GM18519 (cell line): Measurements from ENCODE around the gene FLT1.

ENCODE experiments used
- ATAC-seq: cut with Tn5 transposase; IDR thresholded peaks from one replicate; pipeline ENCODE4 v1.9.1; 2021; ENCODE audit warnings: mild to moderate bottlenecking, moderate library complexity; ENCODE audit not compliant: unreplicated experiment, low FRiP score

Gene FLT1

GRCh38 chr13:28402057-28402381 lies 92.9 kb downstream of the FLT1 start:
- ATAC-seq = no peak

DNA sequence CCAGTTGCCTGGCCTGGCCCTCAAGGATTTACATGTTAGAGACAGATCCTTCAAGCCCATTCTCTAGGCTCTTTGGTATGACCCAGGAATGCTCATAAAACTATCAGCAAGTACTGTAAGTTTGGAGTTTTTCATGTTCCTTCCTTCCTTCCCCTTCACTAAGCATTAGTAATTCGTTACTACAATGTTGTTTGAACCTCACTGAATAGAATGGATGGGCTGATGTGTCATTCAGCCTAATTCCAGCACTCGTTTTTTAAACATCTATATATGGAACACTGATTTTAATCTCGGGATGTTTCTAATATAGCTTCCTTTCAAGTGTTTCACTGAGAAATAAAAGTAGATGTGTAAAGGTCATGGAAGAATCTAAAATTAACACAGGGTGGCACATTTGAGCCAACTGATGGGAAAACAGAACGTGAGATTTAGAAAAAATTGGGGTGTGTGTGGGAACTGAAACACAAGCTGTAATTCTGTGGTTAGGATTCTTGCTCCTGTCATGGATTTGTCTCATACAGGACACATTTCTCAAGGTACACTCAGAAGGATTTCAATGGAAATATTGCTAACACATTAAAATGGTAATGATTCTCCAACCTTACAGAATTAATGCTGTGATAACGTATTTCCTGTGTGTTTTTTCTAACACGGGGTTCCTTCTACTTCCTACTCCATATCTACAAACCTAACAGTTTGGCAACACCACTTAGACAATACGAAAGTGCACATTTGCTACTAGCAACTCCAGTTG lies 93.4 kb downstream of the FLT1 start:
- no peak for ATAC-seq

DNA sequence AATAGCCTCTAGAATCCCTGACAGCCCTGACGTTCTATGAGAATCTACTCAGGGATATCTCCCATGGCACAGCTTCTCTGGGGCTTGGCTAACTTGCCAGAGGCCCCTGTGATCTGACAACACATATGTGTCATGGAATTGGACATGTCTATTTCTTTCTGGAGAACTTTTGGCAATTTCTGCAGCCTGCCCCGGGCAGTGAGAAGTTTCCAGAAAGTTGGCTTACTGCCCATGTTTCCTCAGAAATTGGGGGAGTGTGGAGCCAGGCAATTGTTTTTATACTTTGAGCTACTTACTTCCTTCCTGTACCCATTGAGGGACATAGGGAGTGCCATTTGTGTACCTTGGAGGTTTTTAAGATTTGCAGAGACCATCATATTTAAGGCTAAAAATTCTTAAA lies 98.9 kb downstream of the FLT1 start:
- ATAC-seq = no peak

DNA sequence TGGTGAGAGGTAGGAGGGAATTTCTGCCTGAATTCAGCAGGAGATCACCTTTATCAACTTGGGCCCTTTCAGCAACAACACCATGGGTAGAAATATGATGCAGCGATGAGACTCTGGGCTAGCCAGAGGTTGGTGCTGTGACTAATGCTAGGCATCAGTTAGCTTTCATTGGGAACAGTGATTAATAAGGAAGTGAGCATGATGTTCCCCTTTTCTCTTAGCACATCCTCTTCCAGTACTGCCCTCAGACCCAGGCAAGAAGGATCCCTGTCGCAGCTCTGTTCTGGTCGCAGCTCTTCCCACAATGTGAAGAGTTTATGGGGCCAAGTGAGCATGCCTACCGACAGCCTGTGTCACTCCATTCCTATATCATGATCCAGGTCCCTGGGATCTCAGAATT lies 100.5 kb downstream of the FLT1 start:
- ATAC-seq = no peak

DNA sequence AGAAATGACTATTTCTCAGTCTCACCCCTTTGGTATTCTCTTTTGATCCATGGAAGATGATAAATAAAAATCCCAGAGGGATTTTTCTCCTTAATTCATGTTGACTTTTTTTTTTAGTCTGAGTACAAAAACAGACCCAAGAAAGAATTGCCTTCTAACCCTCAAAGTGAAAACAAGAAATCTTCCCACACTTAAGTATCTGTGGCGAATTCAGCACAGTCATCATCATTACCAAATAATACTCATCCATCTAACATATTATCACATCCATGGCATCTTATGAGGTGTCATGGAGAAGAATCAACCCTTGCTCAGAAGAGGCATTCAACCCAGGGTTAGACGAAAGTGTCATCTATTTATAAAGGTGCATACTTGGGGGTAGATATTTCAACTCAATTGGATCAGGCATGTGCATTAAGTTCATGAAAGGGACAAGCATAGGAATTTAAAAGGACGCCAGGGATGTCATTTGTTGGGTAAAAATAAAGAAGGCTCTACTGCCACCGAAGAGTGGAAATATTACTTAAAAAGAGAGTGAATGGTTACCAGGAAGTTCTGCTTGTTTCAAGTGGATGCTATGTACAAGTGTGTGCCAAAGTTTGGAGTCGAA lies 101.9 kb downstream of the FLT1 start:
- ATAC-seq = no peak

DNA sequence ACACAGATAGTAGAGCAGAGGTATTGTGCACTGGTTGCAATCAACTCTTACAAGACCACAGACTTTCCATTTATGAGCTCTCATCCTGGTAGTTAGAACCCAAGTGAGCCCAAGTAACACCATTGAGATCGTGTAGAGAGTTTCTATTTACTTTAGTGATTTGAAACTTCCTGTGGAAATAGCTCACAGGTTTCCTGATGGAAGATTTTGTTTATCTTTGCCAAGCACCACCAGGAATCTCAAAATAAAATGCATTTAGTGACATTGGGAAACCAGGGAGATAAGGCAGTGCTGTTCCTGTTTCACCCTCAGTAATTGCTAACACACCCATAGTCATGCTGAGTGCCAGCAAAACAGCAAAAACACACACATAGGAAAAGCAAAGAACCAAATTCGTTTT lies 102.5 kb downstream of the FLT1 start:
- no peak for ATAC-seq

- ATAC-seq = no peak
These were observed 107.0 kb downstream of the FLT1 start for GRCh38 chr13:28387740-28388501.

DNA sequence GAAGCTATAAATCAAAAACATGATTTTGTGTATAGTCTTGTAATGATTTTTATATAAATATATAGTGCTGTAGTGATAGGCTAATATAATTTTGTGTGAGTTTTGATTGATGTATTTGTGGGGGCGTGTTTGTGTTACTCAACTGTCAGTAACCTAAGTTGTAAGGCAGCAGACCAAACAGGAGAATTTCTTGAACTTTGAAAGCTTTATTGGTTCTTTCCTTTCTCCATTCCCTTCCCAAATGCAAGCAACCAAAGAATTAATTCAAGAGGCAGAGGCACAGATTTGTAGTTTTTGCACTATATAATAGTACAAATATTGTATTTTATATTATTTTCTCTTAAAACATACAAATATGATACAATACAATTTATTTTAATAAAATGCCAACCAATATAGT lies 109.6 kb downstream of the FLT1 start:
- ATAC-seq = no peak

DNA sequence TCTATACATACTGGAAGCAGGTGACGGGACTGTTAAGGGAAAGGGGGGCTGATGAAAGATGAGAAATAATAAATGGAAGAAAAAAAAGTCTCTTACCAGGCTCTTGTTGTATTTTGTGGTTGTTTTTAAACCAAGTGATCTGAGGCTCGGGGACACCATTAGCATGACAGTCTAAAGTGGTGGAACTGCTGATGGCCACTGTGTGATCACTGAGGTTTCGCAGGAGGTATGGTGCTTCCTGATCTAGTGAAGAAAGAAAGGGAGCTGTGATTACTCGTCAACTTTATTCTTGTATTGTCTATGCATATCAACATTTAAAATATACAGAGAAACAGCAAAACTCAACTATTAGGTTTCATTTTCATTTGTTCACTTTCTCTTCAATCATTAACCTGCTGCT lies 110.1 kb downstream of the FLT1 start:
- ATAC-seq = no peak

- no peak for ATAC-seq
These were observed 114.6 kb downstream of the FLT1 start for GRCh38 chr13:28380319-28380718.

- ATAC-seq = no peak
These were observed 115.4 kb downstream of the FLT1 start for GRCh38 chr13:28379371-28380083.

- no peak for ATAC-seq
These were observed 118.3 kb downstream of the FLT1 start for GRCh38 chr13:28376604-28377003.

DNA sequence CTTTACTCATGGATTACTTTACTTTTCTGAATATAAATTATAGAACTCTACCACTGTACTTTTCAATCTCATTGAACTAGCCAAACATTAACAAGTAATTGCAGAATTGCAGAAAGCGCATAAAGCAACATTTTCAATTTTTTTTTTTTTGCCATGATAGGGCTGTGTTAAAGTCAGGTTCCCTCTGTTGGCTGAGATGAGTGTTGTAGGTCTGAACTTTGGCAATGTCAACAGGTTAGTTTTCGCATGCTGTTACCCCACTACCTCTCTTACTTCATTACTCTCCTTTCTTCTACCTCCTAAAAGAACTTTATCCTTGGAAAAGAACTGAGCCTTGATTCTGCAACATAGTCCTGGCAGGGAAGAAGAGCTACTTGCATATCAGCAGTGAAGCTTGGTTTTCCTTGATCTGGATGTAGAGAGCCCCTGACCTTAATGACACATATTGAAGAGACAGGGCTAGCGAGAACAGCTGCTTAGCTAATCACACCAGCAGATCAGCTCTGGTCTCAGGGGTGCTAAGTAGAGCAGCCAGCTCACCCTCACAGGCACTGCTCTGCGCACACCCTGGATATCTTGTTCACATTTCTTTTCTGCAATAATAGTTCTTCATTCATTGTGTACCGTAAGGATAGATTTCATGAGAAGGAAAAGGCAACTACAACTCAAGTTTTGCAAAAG lies 119.5 kb downstream of the FLT1 start:
- no peak for ATAC-seq

DNA sequence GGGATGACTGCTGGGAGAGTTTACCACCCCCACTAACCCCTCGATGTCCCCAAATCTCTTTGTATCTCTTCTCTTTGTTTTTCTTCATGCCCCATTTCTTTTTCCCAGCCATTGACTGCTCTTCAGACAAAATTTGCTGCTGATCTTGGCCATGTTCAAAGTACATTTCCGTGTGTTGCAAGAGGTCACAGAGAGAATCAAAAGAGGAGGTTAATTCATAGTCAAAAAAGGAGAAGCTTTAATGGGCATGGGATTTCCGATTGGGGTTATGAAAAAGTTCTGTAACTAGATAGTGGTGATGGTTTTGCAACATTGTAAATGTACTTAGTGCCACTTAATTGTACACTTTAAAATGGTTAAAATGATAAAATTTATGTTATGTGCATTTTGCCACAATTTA lies 121.1 kb downstream of the FLT1 start:
- no peak for ATAC-seq

DNA sequence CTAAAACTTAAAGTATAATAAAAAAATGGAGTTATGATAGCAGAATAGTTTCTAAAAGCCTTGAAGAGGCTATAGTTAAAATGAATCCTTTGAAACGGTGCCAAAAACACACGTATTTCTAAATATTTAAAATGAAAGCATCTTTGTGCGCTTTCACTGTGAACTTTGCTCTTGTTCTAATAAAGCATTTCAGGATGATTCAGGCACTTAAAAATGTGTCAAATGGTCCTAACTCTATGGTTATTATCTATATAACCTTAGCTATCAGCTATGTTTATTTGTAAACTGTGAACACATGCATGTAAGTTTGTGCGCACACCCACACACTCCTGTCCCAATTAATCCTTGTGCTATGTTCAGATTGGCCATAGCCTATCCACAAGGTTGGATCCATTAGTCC lies 124.5 kb downstream of the FLT1 start:
- ATAC-seq = no peak

GRCh38 chr13:28358708-28359107 lies 136.2 kb downstream of the FLT1 start:
- no peak for ATAC-seq

GRCh38 chr13:28357911-28358433 lies 137.0 kb downstream of the FLT1 start:
- no peak for ATAC-seq

DNA sequence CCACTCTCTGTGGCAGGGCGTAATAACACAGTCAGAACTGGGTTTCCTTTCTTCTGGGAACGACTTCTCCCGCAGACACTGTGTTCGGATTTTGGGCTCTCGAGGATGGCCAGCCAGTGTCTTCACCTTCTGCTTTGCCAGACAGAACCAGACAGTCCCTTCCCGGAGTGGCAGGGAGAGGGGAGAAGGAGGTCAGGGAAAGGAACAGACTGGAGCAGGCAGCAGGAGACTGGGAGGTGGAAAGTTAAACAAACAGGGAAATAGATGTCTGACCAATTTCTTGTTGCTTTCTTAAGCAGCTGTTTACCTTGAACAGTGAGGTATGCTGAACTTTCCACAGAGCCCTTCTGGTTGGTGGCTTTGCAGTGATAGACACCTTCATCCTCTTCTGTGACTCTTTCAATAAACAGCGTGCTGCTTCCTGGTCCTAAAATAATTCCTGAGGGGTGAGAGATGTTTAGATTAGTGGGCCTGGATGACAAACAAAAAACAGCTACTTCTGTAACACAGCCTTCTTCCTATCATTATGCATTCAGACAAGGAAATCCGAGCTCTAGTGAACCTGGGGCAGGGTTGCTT lies 137.6 kb downstream of the FLT1 start:
- no peak for ATAC-seq

GRCh38 chr13:28356561-28357021 lies 138.3 kb downstream of the FLT1 start:
- ATAC-seq = no peak

DNA sequence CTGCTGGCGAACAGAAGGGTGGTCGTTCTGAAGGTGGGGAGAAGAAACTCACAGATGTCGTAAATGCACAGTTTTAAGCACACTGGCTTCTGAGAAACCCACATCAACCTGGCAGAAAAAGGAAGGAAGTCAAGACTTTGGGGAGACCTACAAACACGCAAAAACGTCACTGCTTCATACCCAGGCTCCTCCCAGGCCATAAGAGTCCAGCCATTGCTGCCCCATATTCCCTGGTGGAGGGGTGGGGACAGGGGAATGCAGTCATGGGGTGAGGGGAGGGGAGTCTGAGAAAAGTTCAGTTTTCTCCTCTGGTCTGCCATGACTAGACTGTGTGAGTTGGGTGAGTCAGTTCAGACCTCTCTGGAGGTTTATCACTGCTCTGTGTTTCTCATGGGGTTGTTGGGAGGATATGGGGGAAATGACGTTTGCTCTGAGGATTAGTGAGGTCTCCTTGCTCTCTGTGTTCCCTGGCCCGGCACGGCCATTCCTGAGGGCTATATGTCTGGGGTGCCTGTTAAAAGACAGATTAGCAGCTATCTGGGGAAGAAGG lies 139.0 kb downstream of the FLT1 start:
- no peak for ATAC-seq
